ENCODE results near the gene CFAP68.
"Not testable (repeated sequence)": the region's sequence is repeated elsewhere in the genome, so short reads cannot be mapped to it uniquely, and the experiment has no call there.

CFAP68 gene

GRCh38 chr11:111870886-111871692 is 8.3 kb upstream of the CFAP68 start, which contains the start of gene ALG9:
Gene ALG9, minus strand, starts transcription at chr11:111871581. Its CDS starts 99 bp downstream, at chr11:111871482.
- DNase-seq: peak; percentile 89

DNA sequence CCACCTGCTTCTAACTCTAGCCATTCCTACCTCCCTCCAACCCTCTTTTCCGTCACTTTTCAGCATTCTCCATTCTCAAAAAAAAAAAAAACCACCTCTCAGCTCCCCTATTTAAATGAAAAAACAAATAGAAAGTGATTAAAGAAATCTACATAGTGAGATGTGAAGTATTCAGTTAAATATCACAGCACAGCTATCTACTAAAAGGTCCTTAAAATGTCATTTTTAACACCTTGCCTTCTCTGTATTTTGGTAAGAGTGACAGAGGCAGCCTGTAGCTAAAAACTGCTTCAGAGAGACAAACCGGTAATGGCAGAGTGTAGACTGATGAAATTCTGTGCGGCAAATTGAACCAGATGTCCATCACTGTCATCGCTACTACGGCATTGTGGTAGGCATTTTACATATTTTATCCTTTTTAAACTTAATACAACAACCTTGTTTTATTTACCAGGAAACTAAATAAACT is 7.6 kb upstream of the CFAP68 start:
- DNase-seq: no peak

DNA sequence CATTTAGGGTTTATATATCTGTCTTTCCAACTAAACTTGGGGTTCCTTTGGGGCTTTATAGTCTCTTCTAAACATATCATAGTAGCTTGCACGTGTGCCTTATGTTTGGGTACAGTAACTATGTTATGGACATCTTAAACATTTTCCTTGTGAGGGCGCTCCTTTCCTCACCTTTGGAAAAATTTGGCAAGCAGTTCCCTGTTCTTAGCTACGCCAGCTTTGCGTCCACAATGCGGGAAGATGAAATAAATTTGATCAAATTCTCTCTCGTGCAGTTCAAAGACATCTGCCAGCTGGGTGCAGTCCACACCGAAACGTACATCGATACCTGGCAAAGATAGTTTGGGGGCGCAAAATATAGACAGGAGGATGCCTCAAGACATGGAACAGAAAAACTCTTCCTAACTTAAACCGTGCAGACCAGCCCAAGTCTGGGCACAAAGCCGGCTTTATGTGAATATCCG is 924 bp upstream of the CFAP68 start:
- DNase-seq: no peak

- DNase-seq: no peak
Measured at GRCh38 chr11:111879637-111879960, 258 bp downstream of the CFAP68 start.

GRCh38 chr11:111882202-111882601 is 2.9 kb downstream of the CFAP68 start:
- no peak for DNase-seq

GRCh38 chr11:111885053-111885452 is 5.7 kb downstream of the CFAP68 start:
- DNase-seq: not testable (repeated sequence)

GRCh38 chr11:111886032-111886431 is 6.7 kb downstream of the CFAP68 start:
- DNase-seq: no peak

DNA sequence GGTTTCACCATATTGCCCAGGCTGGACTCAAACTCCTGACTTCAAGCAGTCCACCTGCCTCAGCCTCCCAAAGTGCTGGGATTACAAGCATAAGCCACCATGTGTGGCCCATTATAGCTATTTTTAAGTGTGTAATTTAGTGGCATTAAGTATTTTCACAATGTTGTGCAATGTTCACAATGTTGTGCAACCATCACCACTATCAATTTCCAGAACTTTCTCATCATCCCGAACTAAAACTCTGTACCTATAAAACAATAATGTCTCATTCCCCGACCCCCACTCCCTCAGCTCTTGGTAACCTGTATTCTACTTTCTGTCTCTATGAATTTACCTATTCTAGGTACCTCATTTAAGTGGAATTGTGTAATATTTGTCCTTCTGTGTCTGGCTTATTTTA is 7.5 kb downstream of the CFAP68 start:
- DNase-seq: no peak

GRCh38 chr11:111905411-111905810 is 26.1 kb downstream of the CFAP68 start:
- DNase-seq: no peak

- DNase-seq: no peak
Measured at GRCh38 chr11:111906680-111907079, 27.3 kb downstream of the CFAP68 start.

GRCh38 chr11:111908639-111909305 is 29.4 kb downstream of the CFAP68 start:
- no peak for DNase-seq

DNA sequence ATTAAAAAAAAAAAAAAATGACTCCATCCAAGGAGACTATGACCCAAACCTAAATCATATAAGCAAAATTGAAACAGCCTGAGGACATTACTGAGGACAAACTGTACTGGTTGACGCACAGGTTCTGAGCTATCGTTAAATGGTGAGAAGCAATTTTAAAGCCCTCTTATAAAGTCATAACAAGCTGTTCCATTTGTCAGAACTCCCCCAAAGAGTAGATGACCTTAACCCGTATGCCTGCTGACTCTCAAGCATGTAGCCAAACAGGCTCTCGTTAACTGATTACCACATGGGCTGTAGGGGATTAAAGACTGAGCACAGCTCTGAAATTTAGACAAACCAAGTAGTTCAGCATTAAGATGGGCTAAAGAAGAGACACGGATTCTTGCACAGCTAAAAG is 30.0 kb downstream of the CFAP68 start:
- DNase-seq: no peak

DNA sequence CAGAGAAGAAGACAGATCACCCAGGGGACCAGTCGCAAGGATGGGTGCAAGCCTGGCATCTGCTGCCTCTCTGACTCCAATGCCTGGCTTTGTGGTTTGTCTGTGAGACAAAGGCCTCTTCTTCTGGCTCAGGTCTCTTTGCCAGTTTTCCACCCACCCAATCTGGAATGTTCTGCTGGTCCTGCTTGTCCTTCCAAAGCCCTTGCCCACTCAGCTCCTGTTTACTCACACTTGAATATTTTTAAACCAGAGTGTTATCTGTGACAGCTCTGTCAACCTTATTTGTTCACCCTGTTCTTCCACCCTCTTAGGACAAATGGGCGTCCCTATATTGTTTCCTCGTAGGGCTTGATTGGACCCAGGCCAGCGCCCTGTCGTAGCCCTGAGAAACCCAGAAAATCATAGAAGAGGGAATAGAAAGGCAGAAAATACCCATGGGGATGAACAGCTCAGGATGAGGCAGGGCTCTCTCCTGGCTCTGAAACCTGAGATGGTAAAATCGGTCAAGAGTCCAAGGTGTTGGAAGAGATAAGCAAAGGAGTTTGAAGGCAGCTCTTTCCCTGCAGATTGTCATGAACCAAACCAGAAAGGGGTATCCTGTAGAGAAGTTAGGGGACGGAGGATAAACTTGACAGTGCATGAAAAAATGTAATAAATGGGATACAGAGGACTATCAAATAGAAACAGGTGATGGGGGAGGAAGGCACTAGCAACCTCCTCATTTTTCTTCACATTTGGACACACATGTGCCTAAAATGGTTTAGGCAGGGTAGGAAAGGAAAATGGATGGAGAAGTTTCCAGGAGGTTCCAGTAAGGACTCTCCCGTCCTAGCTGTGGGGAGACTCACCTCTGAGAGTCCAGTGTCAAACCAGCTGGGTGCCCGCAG is 31.6 kb downstream of the CFAP68 start:
- DNase-seq: no peak

GRCh38 chr11:111911563-111912401 is 32.4 kb downstream of the CFAP68 start, which contains the start of gene CRYAB:
Gene CRYAB, minus strand, starts transcription at chr11:111911770. Its CDS starts 46 bp downstream, at chr11:111911724.
- DNase-seq: no peak

DNA sequence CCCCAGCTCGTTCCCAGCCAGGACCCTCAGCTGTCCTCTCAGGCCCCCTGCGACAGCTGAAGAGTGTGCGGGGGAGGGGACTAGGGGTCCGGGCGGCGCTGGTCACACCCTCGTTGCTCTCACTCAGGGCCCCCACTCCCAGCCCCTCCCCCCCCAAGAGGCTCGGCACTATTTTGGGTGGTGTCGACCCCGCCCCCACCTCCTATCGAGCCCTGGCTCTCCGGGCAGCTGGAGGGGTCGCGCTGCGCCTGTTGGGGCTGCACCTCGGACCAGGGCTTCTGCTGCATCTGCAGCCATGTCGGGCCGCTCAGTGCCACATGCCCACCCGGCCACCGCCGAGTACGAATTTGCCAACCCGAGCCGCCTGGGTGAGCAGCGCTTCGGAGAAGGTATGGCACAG is 33.2 kb downstream of the CFAP68 start, which contains the start of gene HSPB2:
TSS of gene HSPB2 (plus strand) at position 200 of the 400 bp plus-strand sequence. CDS start at position 296, 96 bp downstream.
- DNase-seq: no peak

DNA sequence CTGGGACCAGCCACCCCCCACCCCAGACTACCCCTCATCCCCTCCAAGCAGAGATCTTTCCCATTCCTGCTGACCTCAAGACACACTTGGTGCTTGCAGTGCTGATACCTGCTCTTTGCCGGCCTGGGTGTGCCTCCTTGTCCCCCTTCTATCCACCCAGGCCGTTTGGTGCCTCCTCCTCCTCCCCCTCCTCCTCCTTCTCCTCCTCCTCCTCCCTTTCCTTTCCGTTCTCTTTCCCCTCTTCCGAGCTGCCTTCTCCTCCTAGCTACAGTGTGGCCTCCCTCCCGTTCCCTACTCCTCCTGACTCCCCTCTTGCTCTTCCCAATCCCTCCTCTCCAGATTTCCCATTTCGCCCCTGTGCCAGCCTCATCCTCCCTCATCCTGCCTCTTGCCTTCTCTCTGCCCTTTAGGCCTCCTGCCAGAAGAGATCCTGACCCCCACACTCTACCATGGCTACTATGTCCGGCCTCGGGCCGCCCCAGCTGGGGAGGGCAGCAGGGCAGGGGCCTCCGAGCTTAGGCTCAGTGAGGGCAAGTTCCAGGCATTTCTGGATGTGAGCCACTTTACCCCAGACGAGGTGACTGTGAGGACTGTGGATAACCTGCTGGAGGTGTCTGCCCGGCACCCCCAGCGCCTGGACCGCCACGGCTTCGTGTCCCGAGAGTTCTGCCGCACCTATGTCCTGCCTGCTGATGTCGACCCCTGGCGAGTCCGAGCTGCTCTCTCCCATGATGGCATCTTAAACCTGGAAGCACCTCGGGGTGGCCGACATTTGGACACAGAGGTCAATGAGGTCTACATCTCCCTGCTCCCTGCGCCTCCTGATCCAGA is 33.9 kb downstream of the CFAP68 start:
- no peak for DNase-seq

- no peak for DNase-seq
Measured at GRCh38 chr11:111913997-111914396, 34.7 kb downstream of the CFAP68 start.

DNA sequence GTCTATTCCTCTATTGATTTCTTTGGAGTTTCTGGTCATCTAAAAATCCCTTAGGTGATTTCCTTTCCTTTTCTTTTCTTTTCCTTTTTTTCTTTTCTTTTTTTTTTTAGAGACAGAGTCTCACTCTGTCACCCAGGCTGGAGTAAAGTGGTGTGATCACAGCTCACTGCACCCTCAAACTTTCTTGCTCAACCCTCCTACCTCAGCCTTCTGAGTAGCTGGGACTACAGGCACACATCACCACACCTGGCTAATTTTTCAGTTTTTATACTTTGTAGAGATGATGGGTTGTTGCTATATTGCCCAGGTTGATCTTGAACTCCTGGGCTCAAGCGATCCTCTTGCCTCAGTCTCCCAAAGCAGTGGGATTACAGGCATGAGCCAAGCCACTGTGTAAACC is 37.4 kb downstream of the CFAP68 start:
- no peak for DNase-seq

GRCh38 chr11:111917312-111917711 is 38.0 kb downstream of the CFAP68 start:
- no peak for DNase-seq

DNA sequence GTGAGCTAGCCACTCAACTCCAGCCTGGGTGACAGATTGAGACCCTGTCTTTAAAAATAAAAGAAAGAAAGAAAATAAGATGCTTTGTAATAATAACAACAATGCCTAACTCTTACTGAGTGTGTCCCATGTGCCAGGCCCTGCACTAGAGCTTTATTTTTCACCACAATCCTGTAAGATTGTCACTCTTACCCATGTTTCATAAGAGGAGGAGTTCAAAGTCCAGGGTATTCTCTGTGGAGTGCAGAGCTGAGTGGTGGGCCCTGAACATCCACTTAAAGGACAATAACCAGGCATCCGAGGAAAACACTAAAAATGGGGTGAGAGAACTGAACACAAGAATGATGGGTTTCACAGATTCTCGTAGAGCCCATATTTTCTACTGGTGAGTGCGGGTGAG is 38.4 kb downstream of the CFAP68 start:
- no peak for DNase-seq

All from stimulated activated naive CD4-positive, alpha-beta T cell treated with Interleukin-2 at 50 U/mL for 16 hours (primary cell).